SK-N-SH treated with all-trans-retinoic acid at 6 μM for 48 hours (cell line): ENCODE data around the gene GP1BA.
"Not testable (repeated sequence)": the region's sequence is repeated elsewhere in the genome, so short reads cannot be mapped to it uniquely, and the experiment has no call there.

Experiments
- ATAC-seq: fragments of 200-7000 bp; cut with Tn5 transposase; 3 replicates; pipeline ENCODE4 v1.9.1; 2020; ENCODE audit warnings: mild to moderate bottlenecking, moderate library complexity
- BACH2 ChIP-seq: fragments of 250-450 bp; sonication (Bioruptor Pico); IDR thresholded peaks from 2 replicates; pipeline ENCODE4 v1.9.0; 2021; ENCODE audit warnings: mild to moderate bottlenecking, borderline replicate concordance
- CSDC2 ChIP-seq: fragments of 250-450 bp; sonication (Bioruptor Pico); IDR thresholded peaks from 2 replicates; pipeline ENCODE4 v1.5.0; 2020; ENCODE audit warnings: mild to moderate bottlenecking, moderate library complexity
- ESRRG ChIP-seq: fragments of 250-450 bp; sonication (Bioruptor Pico); IDR thresholded peaks from 2 replicates; pipeline ENCODE4 v1.6.1; 2021; ENCODE audit warnings: mild to moderate bottlenecking
- GLIS3 ChIP-seq: fragments of 250-450 bp; sonication (Bioruptor Pico); IDR thresholded peaks from 2 replicates; pipeline ENCODE4 v1.5.0; 2020; ENCODE audit warnings: mild to moderate bottlenecking, moderate library complexity
- ISL1 ChIP-seq: fragments of 250-450 bp; sonication (Bioruptor Pico); IDR thresholded peaks from 2 replicates; pipeline ENCODE4 v2.1.2; 2022; ENCODE audit warnings: mild to moderate bottlenecking, moderate library complexity
- OSR1 ChIP-seq: fragments of 250-450 bp; sonication (Bioruptor Pico); IDR thresholded peaks from 2 replicates; pipeline ENCODE4 v1.8.0; 2022; ENCODE audit warnings: moderate library complexity, mild to moderate bottlenecking, inconsistent platforms
- PPARA ChIP-seq: fragments of 250-450 bp; sonication (Bioruptor Pico); IDR thresholded peaks from 2 replicates; pipeline ENCODE4 v1.5.0; 2020; ENCODE audit warnings: mild to moderate bottlenecking, borderline replicate concordance
- RARB ChIP-seq: fragments of 250-450 bp; sonication (Bioruptor Pico); IDR thresholded peaks from 2 replicates; pipeline ENCODE4 v1.8.0; 2021; ENCODE audit warnings: mild to moderate bottlenecking, moderate library complexity
- SNAI2 ChIP-seq: fragments of 250-450 bp; sonication (Bioruptor Pico); IDR thresholded peaks from 2 replicates; pipeline ENCODE4 v1.5.0; 2020; ENCODE audit warnings: mild to moderate bottlenecking, moderate library complexity
- TCF4 ChIP-seq: fragments of 250-450 bp; sonication (Bioruptor Pico); IDR thresholded peaks from 2 replicates; pipeline ENCODE4 v1.8.0; 2021; ENCODE audit warnings: mild to moderate bottlenecking, moderate library complexity, borderline replicate concordance
- TOX ChIP-seq: fragments of 250-450 bp; sonication (Bioruptor Pico); IDR thresholded peaks from 2 replicates; pipeline ENCODE4 v1.8.0; 2021; ENCODE audit warnings: mild to moderate bottlenecking, moderate library complexity, borderline replicate concordance
- ZC3H10 ChIP-seq: fragments of 250-450 bp; sonication (Bioruptor Pico); IDR thresholded peaks from 2 replicates; pipeline ENCODE4 v1.5.1; 2021; ENCODE audit warnings: mild to moderate bottlenecking, moderate library complexity
- ZFP3 ChIP-seq: fragments of 250-450 bp; sonication (Bioruptor Pico); IDR thresholded peaks from 2 replicates; pipeline ENCODE4 v1.5.0; 2020; ENCODE audit warnings: mild to moderate bottlenecking, moderate library complexity
- ZFP30 ChIP-seq: fragments of 450-650 bp; formaldehyde crosslinking; IDR thresholded peaks from 2 replicates; pipeline ENCODE4 v1.5.0; 2022; ENCODE audit warnings: mild to moderate bottlenecking, moderate library complexity
- ZNF565 ChIP-seq: fragments of 450-650 bp; formaldehyde crosslinking; conservative IDR thresholded peaks from 2 replicates; pipeline ENCODE4 v1.5.0; 2020; ENCODE audit warnings: low read depth, mild to moderate bottlenecking, moderate library complexity
- ZNF8 ChIP-seq: fragments of 450-650 bp; formaldehyde crosslinking; IDR thresholded peaks from 2 replicates; pipeline ENCODE4 v1.5.0; 2020; ENCODE audit warnings: mild to moderate bottlenecking, moderate library complexity
- TF ChIP-seq, protein P1 (sequence below): fragments of 250-450 bp; sonication (Bioruptor Pico); IDR thresholded peaks from 2 replicates; pipeline ENCODE4 v1.5.0; 2020; ENCODE audit warnings: mild to moderate bottlenecking, moderate library complexity
- TF ChIP-seq, protein P2 (sequence below): fragments of 250-450 bp; sonication (Bioruptor Pico); IDR thresholded peaks from 2 replicates; pipeline ENCODE4 v1.8.0; 2020; ENCODE audit warnings: mild to moderate bottlenecking, moderate library complexity, borderline replicate concordance
- TF ChIP-seq, protein P3 (sequence below): fragments of 250-450 bp; sonication (Bioruptor Pico); IDR thresholded peaks from 2 replicates; pipeline ENCODE4 v1.5.1; 2021; ENCODE audit warnings: mild to moderate bottlenecking, moderate library complexity
- TF ChIP-seq, protein P4 (sequence below): fragments of 250-450 bp; sonication (Bioruptor Pico); IDR thresholded peaks from 2 replicates; pipeline ENCODE4 v1.8.0; 2021; ENCODE audit warnings: low read depth, mild to moderate bottlenecking, moderate library complexity, borderline replicate concordance
- TF ChIP-seq, protein P5 (sequence below): fragments of 250-450 bp; sonication (Bioruptor Pico); IDR thresholded peaks from 2 replicates; pipeline ENCODE4 v1.5.1; 2020; ENCODE audit warnings: low read depth, mild to moderate bottlenecking, moderate library complexity

GP1BA gene

DNA sequence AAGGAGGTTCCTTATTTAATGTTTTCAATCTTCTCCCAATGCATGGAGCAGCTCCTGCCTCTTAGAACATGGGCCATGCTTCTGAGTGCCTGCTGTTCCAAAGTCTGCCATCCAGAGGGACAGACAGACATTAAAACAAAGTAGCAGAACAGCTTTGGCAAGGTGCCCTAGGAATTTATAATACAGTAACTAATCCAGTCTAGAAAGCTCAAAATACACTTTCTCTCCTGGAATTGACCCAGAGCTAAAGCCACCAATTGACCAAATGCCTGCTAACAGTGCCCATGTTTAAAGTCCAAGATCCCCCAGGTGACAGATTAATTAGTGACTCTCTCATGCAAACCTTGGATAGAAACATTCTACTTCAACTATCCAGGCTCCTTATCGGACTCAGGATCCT lies 18.1 kb upstream of the GP1BA start (continued):
- TF ChIP-seq, protein P1, sequence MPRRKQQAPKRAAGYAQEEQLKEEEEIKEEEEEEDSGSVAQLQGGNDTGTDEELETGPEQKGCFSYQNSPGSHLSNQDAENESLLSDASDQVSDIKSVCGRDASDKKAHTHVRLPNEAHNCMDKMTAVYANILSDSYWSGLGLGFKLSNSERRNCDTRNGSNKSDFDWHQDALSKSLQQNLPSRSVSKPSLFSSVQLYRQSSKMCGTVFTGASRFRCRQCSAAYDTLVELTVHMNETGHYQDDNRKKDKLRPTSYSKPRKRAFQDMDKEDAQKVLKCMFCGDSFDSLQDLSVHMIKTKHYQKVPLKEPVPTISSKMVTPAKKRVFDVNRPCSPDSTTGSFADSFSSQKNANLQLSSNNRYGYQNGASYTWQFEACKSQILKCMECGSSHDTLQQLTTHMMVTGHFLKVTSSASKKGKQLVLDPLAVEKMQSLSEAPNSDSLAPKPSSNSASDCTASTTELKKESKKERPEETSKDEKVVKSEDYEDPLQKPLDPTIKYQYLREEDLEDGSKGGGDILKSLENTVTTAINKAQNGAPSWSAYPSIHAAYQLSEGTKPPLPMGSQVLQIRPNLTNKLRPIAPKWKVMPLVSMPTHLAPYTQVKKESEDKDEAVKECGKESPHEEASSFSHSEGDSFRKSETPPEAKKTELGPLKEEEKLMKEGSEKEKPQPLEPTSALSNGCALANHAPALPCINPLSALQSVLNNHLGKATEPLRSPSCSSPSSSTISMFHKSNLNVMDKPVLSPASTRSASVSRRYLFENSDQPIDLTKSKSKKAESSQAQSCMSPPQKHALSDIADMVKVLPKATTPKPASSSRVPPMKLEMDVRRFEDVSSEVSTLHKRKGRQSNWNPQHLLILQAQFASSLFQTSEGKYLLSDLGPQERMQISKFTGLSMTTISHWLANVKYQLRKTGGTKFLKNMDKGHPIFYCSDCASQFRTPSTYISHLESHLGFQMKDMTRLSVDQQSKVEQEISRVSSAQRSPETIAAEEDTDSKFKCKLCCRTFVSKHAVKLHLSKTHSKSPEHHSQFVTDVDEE (CRISPR knock-in tag), result no peak
- TF ChIP-seq ISL1 (CRISPR knock-in tag) (no peak), SNAI2 (no peak)

DNA sequence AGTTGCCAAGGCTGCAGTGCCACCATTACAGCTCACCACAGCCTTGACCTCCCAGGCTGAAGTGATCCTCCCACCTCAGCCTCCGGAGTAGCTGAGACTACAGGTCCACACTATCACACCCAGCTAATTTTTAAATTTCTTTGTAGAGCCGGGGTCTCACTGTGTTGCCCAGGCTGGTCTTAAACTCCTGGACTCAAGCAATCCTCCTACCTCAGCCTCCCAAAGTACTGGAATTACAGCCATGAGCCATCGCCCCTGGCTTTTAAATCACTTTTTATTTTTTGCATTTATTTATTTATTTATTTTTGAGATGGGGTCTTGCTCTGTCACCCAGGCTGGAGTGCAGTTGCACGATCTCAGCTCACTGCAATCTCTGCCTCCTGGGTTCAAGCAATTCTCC lies 17.5 kb upstream of the GP1BA start:
- not testable (repeated sequence) for ATAC-seq

DNA sequence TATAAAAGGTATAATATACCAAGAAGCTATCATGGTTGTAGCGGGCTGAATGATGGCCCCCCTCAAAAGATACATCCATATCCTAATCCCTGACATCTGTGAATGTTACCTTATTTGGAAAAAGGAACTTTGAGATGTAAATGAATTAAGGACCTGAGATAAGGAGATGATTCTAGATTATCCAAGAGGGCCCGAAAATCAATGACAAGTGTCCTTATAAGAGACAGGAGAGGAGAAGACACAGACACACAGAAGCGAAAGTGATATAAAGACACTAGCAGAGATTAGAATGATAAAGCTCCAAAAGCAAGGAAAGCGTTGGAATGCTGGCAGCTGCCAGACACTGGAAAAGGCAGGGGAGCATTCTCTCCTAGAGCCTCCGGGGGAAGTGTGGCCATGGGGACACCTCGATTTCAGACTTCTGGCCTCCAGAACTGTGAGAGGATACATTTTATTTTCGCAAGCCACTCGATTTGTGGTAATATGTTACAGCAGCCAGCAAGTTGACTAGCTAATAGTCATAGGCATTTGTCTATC lies 12.5 kb upstream of the GP1BA start:
- ATAC-seq, result peak; percentile 48

DNA sequence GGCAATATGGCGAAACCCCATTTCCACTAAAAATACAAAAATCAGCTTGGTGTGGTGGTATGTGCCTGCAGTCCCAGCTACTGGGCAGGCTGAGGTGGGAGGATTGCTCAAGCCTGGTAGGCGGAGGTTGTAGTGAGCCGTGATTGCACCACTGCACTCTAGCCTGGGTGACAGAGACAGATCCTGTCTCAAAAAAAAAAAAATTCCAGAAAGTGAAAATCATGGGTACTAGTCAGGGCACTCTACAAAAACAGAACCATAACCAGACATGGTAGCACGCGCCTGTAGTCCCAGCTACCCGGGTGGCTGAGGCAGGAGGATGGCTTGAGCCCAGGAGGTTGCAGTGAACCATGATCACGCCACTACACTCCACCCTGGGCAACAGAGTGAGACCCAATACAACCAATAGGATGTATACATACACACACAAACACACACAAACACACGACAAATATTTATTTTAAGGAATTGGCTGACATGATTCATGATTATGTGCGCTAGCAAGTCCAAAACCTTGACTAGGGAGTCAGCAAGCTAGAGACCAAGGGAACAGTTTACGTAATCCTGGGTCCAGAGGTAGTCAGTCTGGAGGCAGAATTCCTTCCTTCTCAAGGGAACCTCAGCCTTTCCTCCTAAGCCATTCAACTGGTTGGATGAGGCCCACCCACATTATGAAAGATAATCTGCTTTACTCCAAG lies 11.6 kb upstream of the GP1BA start:
- no peak; the same call in 2 of the 3 replicates for ATAC-seq
- TF ChIP-seq TOX (CRISPR knock-in tag) (no peak), ZFP3 (CRISPR knock-in tag) (no peak), GLIS3 (CRISPR knock-in tag) (no peak), RARB (CRISPR knock-in tag) (no peak), ZFP30 (CRISPR knock-in tag) (no peak), ESRRG (CRISPR knock-in tag) (no peak), CSDC2 (CRISPR knock-in tag) (no peak), PPARA (CRISPR knock-in tag) (no peak), BACH2 (CRISPR knock-in tag) (no peak), OSR1 (CRISPR knock-in tag) (no peak), SNAI2 (no peak), ZNF8 (CRISPR knock-in tag) (no peak)
- TF ChIP-seq, protein P2, sequence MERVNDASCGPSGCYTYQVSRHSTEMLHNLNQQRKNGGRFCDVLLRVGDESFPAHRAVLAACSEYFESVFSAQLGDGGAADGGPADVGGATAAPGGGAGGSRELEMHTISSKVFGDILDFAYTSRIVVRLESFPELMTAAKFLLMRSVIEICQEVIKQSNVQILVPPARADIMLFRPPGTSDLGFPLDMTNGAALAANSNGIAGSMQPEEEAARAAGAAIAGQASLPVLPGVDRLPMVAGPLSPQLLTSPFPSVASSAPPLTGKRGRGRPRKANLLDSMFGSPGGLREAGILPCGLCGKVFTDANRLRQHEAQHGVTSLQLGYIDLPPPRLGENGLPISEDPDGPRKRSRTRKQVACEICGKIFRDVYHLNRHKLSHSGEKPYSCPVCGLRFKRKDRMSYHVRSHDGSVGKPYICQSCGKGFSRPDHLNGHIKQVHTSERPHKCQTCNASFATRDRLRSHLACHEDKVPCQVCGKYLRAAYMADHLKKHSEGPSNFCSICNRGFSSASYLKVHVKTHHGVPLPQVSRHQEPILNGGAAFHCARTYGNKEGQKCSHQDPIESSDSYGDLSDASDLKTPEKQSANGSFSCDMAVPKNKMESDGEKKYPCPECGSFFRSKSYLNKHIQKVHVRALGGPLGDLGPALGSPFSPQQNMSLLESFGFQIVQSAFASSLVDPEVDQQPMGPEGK, result no peak
- TF ChIP-seq, protein P3, sequence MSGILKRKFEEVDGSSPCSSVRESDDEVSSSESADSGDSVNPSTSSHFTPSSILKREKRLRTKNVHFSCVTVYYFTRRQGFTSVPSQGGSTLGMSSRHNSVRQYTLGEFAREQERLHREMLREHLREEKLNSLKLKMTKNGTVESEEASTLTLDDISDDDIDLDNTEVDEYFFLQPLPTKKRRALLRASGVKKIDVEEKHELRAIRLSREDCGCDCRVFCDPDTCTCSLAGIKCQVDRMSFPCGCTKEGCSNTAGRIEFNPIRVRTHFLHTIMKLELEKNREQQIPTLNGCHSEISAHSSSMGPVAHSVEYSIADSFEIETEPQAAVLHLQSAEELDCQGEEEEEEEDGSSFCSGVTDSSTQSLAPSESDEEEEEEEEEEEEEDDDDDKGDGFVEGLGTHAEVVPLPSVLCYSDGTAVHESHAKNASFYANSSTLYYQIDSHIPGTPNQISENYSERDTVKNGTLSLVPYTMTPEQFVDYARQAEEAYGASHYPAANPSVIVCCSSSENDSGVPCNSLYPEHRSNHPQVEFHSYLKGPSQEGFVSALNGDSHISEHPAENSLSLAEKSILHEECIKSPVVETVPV (CRISPR knock-in tag), result no peak
- TF ChIP-seq, protein P4, sequence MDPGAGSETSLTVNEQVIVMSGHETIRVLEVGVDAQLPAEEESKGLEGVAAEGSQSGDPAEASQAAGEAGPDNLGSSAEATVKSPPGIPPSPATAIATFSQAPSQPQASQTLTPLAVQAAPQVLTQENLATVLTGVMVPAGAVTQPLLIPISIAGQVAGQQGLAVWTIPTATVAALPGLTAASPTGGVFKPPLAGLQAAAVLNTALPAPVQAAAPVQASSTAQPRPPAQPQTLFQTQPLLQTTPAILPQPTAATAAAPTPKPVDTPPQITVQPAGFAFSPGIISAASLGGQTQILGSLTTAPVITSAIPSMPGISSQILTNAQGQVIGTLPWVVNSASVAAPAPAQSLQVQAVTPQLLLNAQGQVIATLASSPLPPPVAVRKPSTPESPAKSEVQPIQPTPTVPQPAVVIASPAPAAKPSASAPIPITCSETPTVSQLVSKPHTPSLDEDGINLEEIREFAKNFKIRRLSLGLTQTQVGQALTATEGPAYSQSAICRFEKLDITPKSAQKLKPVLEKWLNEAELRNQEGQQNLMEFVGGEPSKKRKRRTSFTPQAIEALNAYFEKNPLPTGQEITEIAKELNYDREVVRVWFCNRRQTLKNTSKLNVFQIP (CRISPR knock-in tag), result no peak
- TF ChIP-seq, all 23 proteins: peak for 0

More for the DNA sequence above, 12.5 kb upstream of the GP1BA start:
- TF ChIP-seq SNAI2 (no peak), TCF4 (CRISPR knock-in tag) (peak; percentile 30; the same call in 1 of the 2 replicates)

DNA sequence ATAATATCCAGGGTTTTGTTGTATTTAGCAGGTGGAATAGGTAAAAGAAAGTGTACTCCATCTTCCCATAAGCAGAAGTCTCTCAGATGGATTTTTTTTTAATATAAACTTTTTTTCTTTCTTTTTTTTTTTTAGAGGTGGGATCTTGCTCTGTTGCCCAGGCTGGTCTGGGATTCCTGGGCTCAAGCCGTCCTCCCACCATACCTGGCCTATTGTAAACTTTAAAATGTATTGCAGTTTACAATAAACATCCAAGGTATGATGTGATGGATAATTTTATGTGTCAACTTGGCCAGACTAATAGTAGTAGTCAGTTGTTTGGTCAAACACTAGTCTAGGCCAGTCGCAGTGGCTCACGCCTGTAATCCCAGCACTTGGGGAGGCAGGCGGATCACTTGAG lies 10.8 kb upstream of the GP1BA start:
- TF ChIP-seq ESRRG (CRISPR knock-in tag), result no peak
- no peak for TF ChIP-seq ZNF8 (CRISPR knock-in tag)
- TF ChIP-seq OSR1 (CRISPR knock-in tag), result no peak
- no peak for TF ChIP-seq ZFP3 (CRISPR knock-in tag)
- TF ChIP-seq, protein P2, result no peak
- TF ChIP-seq, protein P5, sequence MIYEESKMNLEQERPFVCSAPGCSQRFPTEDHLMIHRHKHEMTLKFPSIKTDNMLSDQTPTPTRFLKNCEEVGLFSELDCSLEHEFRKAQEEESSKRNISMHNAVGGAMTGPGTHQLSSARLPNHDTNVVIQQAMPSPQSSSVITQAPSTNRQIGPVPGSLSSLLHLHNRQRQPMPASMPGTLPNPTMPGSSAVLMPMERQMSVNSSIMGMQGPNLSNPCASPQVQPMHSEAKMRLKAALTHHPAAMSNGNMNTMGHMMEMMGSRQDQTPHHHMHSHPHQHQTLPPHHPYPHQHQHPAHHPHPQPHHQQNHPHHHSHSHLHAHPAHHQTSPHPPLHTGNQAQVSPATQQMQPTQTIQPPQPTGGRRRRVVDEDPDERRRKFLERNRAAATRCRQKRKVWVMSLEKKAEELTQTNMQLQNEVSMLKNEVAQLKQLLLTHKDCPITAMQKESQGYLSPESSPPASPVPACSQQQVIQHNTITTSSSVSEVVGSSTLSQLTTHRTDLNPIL (CRISPR knock-in tag), result no peak
- TF ChIP-seq ISL1 (CRISPR knock-in tag), result no peak
- TF ChIP-seq ZFP30 (CRISPR knock-in tag), result no peak
- TF ChIP-seq CSDC2 (CRISPR knock-in tag), result no peak
- no peak for TF ChIP-seq ZNF565
- TF ChIP-seq GLIS3 (CRISPR knock-in tag), result no peak
- no peak for TF ChIP-seq ZC3H10
- no peak for TF ChIP-seq PPARA (CRISPR knock-in tag)
- no peak for TF ChIP-seq RARB (CRISPR knock-in tag)
- no peak for TF ChIP-seq TOX (CRISPR knock-in tag)
- no peak for TF ChIP-seq SNAI2
- no peak for TF ChIP-seq TCF4 (CRISPR knock-in tag)
- no peak for ATAC-seq
